ENCODE measurements around the gene CALB2.
"Not testable (repeated sequence)": the region's sequence is repeated elsewhere in the genome, so short reads cannot be mapped to it uniquely, and the experiment has no call there.

CALB2 gene

GRCh38 chr16:71353736-71354135 lies 4.8 kb upstream of the CALB2 start:
- no peak for FAIRE-seq

- no peak for FAIRE-seq
Measured at GRCh38 chr16:71354156-71354555, 4.4 kb upstream of the CALB2 start.

GRCh38 chr16:71356051-71356740 lies 2.3 kb upstream of the CALB2 start:
- FAIRE-seq, result no peak

GRCh38 chr16:71356936-71357335 lies 1.6 kb upstream of the CALB2 start:
- not testable (repeated sequence) for FAIRE-seq

- FAIRE-seq, result no peak
Measured at GRCh38 chr16:71357681-71358080, 842 bp upstream of the CALB2 start.

GRCh38 chr16:71359431-71359830 lies 908 bp downstream of the CALB2 start:
- FAIRE-seq, result no peak

- no peak for FAIRE-seq
Measured at GRCh38 chr16:71360378-71360777, 1.9 kb downstream of the CALB2 start.

GRCh38 chr16:71364133-71364681 lies 5.7 kb downstream of the CALB2 start:
- no peak for FAIRE-seq

GRCh38 chr16:71365021-71365420 lies 6.5 kb downstream of the CALB2 start:
- no peak for FAIRE-seq

GRCh38 chr16:71367241-71367976 lies 8.9 kb downstream of the CALB2 start:
- FAIRE-seq, result no peak

GRCh38 chr16:71368958-71369357 lies 10.4 kb downstream of the CALB2 start:
- FAIRE-seq, result no peak

- no peak for FAIRE-seq
Measured at GRCh38 chr16:71369494-71369893, 11.0 kb downstream of the CALB2 start.

GRCh38 chr16:71371237-71371636 lies 12.7 kb downstream of the CALB2 start:
- no peak for FAIRE-seq

- no peak for FAIRE-seq
Measured at GRCh38 chr16:71373073-71373472, 14.6 kb downstream of the CALB2 start.

GRCh38 chr16:71376465-71377157 lies 18.1 kb downstream of the CALB2 start:
- FAIRE-seq, result no peak

- no peak for FAIRE-seq
Measured at GRCh38 chr16:71379711-71380110, 21.2 kb downstream of the CALB2 start.

- no peak for FAIRE-seq
Measured at GRCh38 chr16:71380831-71381230, 22.3 kb downstream of the CALB2 start.

- no peak for FAIRE-seq
Measured at GRCh38 chr16:71383054-71383773, 24.7 kb downstream of the CALB2 start.

- no peak for FAIRE-seq
Measured at GRCh38 chr16:71384073-71384724, 25.7 kb downstream of the CALB2 start.

- FAIRE-seq, result no peak
Measured at GRCh38 chr16:71387045-71387871, 28.7 kb downstream of the CALB2 start.

- FAIRE-seq, result no peak
Measured at GRCh38 chr16:71389330-71389729, 30.8 kb downstream of the CALB2 start.
